Endometrial microvascular endothelial cells (primary cell): ENCODE measurements around the gene TFCP2L1. TPM values are rescaled to one million over a fixed set of nuclear protein-coding genes. Genes with fewer than 3 reads are reported as not detected.
"Not testable (repeated sequence)": the region's sequence is repeated elsewhere in the genome, so short reads cannot be mapped to it uniquely, and the experiment has no call there.

ENCODE experiments used
- in situ Hi-C: cut with HindIII; loops from 2 replicates; pipeline ENCODE4 v1.10.0; 2017; ENCODE audit warnings: low sequenced_read_pairs, low pct_unique_long_range_greater_than_20kb; ENCODE audit errors: inconsistent ontology term
- total RNA-seq: library from RNA; depleted of rRNA; stranded (reverse); fragments of >200 nt; gene quantifications from one replicate; pipeline ENCODE4 v1.2.3, GENCODE V29; 2015; ENCODE audit errors: inconsistent ontology term

TFCP2L1 gene
- total RNA-seq = not detected

- in situ Hi-C loops = no loop called here
Measured at GRCh38 chr2:121284463-121285449, at the start of gene TFCP2L1. Gene TFCP2L1, minus strand, starts transcription at chr2:121285202. Its CDS starts 93 bp downstream, at chr2:121285109.

DNA sequence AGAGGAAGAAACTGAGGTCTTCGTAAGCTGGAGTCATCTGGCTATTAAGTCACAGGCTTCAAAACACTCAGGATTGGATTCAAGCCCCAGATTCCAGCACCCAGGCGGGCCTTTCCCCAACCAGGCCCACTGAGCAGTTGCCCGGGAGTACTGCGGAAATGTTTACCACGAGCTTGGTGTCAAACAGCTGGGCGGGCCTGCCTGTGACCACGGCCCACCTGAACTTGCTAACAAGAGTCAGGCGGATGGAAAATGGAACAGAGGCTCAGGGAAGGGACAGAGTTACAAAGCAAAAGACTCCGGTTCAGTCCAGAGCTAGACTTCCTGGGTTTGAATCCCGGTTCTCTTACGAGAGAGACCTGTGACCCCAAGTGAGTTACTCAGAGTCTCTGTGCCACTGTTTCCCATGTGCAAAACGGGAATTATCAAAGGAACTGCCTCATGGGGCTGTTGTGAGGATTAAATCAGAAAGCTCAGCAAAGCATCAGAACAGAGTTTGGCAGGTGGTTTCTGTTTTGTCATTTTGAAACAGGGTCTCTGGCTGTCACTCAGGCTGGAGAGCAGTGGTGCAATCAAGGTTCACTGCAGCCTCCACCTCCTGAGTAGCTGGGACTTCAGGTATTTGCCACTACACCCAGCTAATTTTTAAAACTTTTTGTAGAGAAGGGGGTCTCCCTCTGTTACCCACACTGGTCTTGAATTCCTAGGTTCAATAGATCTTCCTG is 49.0 kb upstream of the TFCP2L1 start:
- in situ Hi-C loops = no loop called here

DNA sequence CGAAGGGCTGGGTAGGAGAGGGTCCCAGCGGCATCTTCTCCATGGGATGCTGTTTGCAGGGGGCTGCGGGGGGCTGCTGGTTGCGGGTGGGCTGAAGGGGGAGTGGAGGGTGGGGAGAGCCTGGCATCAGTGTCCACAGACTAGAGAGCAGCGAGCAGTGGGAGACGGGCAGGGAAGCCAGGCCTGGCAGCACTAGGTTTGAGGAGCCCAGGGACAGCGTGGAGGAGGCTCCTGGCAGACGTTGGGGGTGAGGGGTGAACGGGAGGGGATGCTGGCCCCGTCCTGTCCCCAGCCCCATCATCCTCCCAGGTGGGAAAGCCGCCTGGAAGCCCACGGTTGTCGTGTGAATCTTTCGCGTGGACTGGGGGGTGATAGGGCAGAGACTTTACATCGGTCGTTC is 48.2 kb upstream of the TFCP2L1 start:
- in situ Hi-C loops = no loop called here

GRCh38 chr2:121331324-121331723 is 46.3 kb upstream of the TFCP2L1 start:
- in situ Hi-C loops = not testable (repeated sequence)

DNA sequence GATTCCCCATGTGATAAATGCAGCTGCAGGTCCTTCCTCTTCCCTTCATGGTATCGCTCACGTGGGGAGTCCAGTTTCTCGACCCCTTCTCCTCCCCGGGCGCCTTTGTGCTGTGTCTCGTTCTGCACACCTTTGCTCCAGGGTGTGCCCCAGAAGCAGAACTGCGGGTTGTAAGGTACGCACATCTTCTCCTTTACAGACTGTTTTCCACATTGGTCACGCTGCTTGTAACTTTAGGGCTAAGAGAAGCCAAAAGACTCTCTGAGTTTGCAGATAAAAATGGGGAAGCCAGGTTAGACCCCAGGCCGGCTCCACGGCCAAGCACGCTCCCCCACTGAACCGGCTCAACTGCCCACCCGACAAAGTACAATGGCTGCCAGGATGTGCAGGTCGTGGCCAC is 45.9 kb upstream of the TFCP2L1 start:
- in situ Hi-C loops = no loop called here

GRCh38 chr2:121329786-121330185 is 44.8 kb upstream of the TFCP2L1 start:
- in situ Hi-C loops = no loop called here

- in situ Hi-C loops = no loop called here
Measured at GRCh38 chr2:121326628-121327027, 41.6 kb upstream of the TFCP2L1 start.

- in situ Hi-C loops = no loop called here
Measured at GRCh38 chr2:121324601-121325000, 39.6 kb upstream of the TFCP2L1 start.

GRCh38 chr2:121321476-121321875 is 36.5 kb upstream of the TFCP2L1 start:
- in situ Hi-C loops = no loop called here

GRCh38 chr2:121319941-121320340 is 34.9 kb upstream of the TFCP2L1 start:
- in situ Hi-C loops = no loop called here

DNA sequence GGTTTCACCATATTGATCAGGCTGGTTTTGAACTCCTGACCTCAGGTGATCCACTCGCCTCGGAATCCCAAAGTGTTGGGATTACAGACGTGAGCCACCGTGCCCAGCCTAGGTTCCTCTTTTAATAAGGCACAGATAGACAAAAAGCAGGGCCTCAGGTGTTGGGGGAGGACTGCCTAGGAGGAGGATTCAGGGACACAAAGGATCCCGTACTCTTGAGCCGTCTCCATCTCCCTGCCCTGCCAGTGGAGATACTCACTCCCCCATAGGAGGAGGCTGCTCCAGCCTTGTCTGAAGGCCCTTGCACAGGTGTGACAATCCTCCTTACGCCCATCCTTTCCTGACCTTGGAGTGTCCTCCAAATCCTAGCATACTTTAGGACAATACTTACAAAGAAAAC is 32.0 kb upstream of the TFCP2L1 start:
- in situ Hi-C loops = no loop called here

GRCh38 chr2:121313701-121314100 is 28.7 kb upstream of the TFCP2L1 start:
- in situ Hi-C loops = not testable (repeated sequence)

- in situ Hi-C loops = no loop called here
Measured at GRCh38 chr2:121309801-121310200, 24.8 kb upstream of the TFCP2L1 start.

- in situ Hi-C loops = no loop called here
Measured at GRCh38 chr2:121309323-121309722, 24.3 kb upstream of the TFCP2L1 start.

- in situ Hi-C loops = no loop called here
Measured at GRCh38 chr2:121307048-121307447, 22.0 kb upstream of the TFCP2L1 start.

DNA sequence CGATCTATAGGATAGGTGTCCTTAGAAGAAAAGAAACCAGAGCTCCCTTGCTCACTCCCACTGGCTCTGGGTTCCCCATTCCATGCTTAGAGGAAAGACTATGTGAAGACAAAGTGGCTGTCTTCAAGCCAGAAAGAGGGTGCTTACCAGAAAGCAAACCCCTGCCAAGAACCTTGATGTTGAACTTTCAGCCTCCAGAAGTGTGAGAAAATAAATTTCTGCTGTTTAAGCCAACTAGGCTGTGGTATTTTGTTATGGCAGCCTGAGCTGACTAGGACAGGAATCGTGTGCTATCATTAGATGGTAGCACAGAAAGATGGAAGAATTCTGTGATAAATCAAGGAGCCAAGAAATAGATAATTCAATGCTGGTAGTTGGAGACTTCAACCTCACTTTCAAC is 19.9 kb upstream of the TFCP2L1 start:
- in situ Hi-C loops = no loop called here

DNA sequence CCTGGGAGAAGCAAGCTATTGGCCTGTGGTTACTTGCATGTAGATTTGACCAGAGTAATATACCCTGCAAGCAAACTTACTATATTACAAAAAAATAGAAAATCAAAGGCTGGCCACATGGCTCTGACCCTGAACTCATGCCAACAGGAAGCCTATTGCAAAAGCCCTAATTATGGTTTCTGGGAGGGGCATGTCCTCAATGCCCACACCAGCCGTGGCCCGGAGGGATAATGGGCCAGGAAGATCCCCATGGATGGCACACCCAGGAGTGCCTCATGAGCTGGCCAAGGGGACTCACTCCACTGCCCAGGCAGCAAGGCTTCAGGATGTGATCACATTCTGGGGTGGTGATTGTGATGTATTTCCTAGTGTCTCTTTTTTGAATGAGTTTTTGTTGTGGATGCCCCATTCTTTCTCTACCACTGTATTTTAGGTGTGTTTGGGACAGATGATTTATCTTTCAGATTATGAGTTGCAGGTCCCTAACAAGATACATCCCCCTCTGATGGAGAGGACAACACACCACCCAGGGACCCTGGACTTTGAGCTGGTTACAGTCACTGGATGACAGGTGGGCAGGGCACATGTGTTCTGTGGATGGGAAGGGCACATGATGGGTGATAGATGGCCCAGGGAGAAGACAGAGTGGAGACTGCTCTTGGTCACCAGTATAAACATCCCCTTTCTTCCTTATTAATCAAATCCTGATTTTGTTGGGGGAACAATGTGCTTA is 18.7 kb upstream of the TFCP2L1 start:
- in situ Hi-C loops = no loop called here

GRCh38 chr2:121301190-121301589 is 16.2 kb upstream of the TFCP2L1 start:
- in situ Hi-C loops = not testable (repeated sequence)

DNA sequence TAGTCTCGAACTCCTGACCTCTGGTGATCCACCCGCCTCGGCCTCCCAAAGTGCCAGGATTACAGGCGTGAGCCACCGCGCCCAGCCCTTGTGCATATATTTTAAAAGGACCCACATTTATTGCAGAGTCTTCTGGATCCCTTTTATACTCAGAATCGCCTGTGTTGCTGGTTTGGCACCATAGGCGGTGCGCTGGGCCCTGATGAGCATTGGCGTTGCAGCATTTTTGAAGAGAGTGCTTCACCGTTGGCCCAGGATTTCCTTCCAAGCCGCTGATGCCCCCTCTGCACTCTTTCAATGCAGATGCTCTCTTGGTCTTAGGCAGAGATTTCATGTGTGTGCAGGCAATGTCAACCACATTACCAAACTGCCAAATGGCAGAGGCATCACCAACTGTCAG is 13.5 kb upstream of the TFCP2L1 start:
- in situ Hi-C loops = no loop called here
